Lower leg skin (tissue), 3 donors: ENCODE results near the gene TMEM87B.

Experiments used
- CTCF ChIP-seq, 3 donors: fragments of 450-650 bp; IDR thresholded peaks; one replicate each; pipeline ENCODE4 v1.5.1; 2016; ENCODE audit warnings: antibody characterized with exemption in 3 of 3, mild to moderate bottlenecking in 3 of 3, moderate library complexity in 2 of 3
- POLR2A ChIP-seq, 2 donors: fragments of 450-650 bp; IDR thresholded peaks; one replicate each; pipeline ENCODE4 v1.6.1; 2016 to 2017; ENCODE audit warnings: antibody characterized with exemption in 2 of 2, mild to moderate bottlenecking in 1 of 2, moderate library complexity in 1 of 2

- TF ChIP-seq POLR2A (IDR thresholded peaks at IDR 0.05) (no peak), CTCF (IDR thresholded peaks at IDR 0.05) (no peak)
Measured at GRCh38 chr2:112160283-112161250, 105.5 kb downstream of the TMEM87B start.
